ENCODE results near the gene TRPV4.

GRCh38 chr12:109818905-109819500 lies 14.2 kb downstream of the TRPV4 start:
- TF ChIP-seq CTCF (IDR thresholded peaks at IDR 0.05): no peak
- no peak for TF ChIP-seq POLR2AphosphoS5 (IDR thresholded peaks at IDR 0.05; ENCODE audit: insufficient read depth in 1 of 2, low read depth in 1 of 2)

Data from vagina (tissue), 2 donors.